Embryonic facial prominence (tissue), 1 donor: Measurements from ENCODE around the gene PRKX.
"Not testable (repeated sequence)": the region's sequence is repeated elsewhere in the genome, so short reads cannot be mapped to it uniquely, and the experiment has no call there.

Source experiments
- DNase-seq: peaks from one replicate; pipeline ENCODE4 v3.0.0-alpha.2; 2016; ENCODE audit errors: extremely low spot score

Gene PRKX

DNA sequence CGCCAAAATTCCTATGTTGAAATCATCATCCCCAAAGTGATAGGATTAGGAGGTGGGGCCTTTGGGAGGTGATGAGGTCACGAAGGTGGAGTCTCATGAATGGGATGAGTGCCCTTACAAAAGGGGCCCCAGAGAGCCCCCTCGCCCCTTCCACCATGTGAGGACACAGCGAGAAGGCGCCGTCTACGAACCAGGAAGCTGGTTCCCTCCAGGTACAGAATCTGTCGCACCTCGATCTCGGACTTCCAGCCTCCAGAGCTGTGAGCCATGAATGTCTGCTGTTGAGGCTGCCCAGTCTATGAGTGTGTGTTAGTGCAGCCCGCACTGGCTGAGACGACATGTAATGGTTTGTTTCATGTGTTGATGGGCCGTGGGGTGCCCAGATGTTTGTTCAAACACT, 60.3 kb downstream of the PRKX start:
- no peak for DNase-seq

DNA sequence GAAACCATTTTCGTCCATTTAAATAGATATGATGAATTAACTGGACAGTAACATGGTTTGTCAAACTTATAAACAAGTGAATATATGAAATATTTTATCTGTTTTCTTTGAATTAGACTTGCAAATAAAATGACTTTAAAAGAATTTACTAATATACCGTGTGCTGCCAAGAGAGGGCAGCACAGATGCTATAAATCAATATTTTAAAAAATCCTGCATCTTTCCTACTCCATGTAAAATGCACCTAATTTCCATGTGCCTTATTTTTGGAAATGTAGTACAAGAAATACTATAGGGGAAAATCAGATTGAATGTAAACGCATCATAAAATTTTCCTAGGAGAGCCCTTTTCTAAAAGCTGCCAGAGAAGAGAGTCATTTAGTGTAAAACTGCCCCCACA, 62.2 kb downstream of the PRKX start:
- DNase-seq = no peak

GRCh38 chrX:3648084-3648483, 65.4 kb downstream of the PRKX start:
- no peak for DNase-seq

GRCh38 chrX:3639858-3640631, 73.4 kb downstream of the PRKX start:
- not testable (repeated sequence) for DNase-seq

DNA sequence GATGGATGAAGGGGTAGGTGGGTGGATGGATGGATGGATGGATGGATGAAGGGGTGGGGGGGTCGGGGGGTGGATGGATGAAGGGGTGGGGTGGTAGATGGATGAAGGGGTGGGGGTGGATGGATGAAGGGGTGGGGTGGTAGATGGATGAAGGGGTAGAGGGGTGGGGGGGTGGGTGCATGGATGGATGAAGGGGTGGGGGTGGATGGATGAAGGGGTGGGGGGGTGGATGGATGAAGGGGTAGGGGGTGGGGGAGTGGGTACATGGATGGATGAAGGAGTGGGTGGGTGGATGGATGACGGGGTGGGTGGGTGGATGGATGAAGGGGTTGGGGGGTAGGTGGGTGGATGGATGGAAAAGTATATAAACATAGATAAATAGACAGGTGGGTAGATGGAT, 74.2 kb downstream of the PRKX start:
- no peak for DNase-seq

- DNase-seq = no peak
These were observed 75.1 kb downstream of the PRKX start for GRCh38 chrX:3638280-3638873.

GRCh38 chrX:3636803-3637202, 76.6 kb downstream of the PRKX start:
- no peak for DNase-seq

DNA sequence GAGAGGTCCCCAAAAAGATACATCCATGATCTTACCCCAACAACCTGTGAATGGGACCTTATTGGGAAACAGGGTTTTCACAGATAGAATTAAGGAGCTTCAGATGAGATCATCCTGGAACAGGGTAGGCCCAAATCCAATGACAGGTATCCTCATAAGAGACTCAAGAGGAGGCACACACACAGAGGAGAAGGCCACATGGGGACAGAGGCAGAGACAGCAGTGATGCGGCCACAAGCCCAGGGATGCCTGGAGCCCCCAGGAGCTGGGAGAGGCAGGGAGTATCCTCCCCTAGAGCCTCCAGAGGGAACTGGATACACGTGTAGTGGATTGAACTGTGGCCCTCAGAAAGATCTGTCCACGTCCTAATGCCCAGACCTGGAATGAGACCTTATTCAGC, 82.3 kb downstream of the PRKX start:
- no peak for DNase-seq

- DNase-seq = no peak
These were observed 85.9 kb downstream of the PRKX start for GRCh38 chrX:3627594-3627993.

DNA sequence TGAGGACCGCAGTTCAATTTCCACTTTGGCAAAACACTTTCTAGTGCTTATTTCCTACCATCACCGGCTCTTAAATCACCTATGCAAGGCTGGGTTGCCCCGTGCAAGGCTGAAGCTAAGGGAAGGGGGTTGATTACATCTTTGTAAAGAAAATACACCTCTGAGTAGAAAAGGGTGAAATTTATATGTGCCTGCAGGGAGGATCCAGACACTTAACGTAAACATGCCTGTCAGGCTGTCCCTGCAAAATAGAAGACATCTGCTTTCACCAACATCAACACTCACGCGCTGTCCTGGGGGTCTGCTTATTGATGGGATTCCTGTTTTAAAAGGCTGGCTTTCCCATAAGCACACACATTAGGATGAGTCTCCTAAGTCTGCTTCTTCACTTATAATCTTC, 92.0 kb downstream of the PRKX start:
- DNase-seq = no peak

GRCh38 chrX:3611744-3612143, 101.7 kb downstream of the PRKX start:
- not testable (repeated sequence) for DNase-seq

DNA sequence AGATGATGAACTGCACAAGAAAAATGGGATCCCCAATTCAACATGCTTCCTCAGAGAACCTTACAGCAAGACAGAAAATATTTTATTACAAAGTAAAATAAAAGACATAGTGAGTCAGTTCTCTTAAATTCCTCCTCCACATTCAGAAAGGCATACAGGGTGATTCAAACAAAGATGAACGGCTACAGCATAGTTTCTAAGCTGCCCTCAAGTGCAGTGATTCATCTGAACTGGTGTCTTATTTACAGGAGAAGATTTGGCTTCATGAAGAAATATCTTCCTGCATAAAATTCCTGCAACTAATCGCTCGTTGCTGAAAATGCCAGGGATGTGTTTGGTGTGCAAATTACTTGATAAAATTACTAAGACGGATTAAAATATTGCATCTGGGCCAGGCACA, 103.6 kb downstream of the PRKX start:
- DNase-seq = no peak

DNA sequence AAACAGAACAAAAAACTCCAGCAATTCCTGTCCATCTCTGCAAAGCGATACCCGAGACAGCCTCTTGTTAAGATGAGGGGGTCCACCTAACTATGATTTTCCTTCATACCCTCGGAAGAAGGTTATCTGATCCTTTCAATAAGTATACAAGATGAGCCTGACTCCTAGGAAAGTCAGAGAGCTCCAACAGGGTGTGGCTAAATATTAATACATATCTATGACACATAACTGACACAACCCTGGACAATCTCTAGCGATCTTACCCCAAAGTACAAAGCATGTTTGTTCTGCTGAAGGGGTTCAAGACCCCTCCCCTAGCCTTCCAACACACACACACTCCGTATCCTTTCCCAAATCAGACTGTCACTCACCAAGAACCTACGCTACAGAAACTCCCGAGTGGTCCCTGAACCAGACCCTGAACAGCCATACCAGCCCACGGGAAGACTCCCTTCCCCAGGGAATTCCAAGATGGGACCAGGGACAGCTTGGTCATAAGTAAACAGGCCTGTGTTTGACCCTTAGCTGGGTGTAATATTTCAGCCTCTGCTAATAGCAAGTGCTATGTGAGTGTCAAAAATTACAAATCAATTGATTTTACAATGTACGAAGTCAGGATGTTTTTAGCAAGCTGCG, 110.3 kb downstream of the PRKX start:
- no peak for DNase-seq

GRCh38 chrX:3599802-3600430, 113.5 kb downstream of the PRKX start:
- DNase-seq = no peak

- DNase-seq = no peak
These were observed 114.7 kb downstream of the PRKX start for GRCh38 chrX:3598709-3599108.

- DNase-seq = no peak
These were observed 115.3 kb downstream of the PRKX start for GRCh38 chrX:3598046-3598605.

- DNase-seq = no peak
These were observed 121.3 kb downstream of the PRKX start for GRCh38 chrX:3592184-3592583.

- DNase-seq = no peak
These were observed 124.0 kb downstream of the PRKX start for GRCh38 chrX:3589474-3589873.

GRCh38 chrX:3585719-3586118, 127.7 kb downstream of the PRKX start:
- no peak for DNase-seq

- no peak for DNase-seq
These were observed 128.9 kb downstream of the PRKX start for GRCh38 chrX:3584415-3584996.

GRCh38 chrX:3582451-3582850, 131.0 kb downstream of the PRKX start:
- DNase-seq = no peak

DNA sequence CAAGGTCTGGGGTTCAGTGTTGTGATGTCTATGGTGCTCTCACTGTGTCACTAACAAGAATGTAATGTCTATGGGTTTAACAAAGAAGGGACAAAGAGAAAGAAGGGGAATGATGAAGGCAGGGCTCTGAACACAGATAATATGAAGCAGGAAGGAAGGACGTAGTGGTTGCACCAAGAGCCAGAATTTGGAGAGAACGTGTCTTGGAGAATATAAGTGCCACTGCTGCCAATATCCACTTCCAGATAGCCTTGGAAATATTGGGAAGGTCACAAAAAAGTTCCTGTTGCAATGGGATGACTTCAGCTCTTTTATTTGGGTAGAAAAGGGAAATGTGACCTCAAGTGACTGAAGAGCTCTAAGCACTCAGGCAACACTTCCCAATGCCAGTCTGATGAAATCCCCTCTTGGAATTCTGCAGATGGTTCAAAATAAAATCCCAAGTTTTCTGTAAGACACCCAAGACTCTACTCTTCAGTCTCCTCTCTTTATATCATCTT, 131.8 kb downstream of the PRKX start:
- DNase-seq = no peak
